ENCODE measurements around the gene UQCRHL. TPM values are rescaled to one million over a fixed set of nuclear protein-coding genes. Genes with fewer than 3 reads are reported as not detected.
A peak's percentile ranks its signal among the peaks of the same experiment; 100 is the strongest.

Gene UQCRHL
- total and polyA plus RNA-seq, 10 of the 15 experiments (the other 5 are each of a cell fraction or from before 2014, with no cell fraction given) = 1.4 to 17.3 (median 5.7) TPM

DNA sequence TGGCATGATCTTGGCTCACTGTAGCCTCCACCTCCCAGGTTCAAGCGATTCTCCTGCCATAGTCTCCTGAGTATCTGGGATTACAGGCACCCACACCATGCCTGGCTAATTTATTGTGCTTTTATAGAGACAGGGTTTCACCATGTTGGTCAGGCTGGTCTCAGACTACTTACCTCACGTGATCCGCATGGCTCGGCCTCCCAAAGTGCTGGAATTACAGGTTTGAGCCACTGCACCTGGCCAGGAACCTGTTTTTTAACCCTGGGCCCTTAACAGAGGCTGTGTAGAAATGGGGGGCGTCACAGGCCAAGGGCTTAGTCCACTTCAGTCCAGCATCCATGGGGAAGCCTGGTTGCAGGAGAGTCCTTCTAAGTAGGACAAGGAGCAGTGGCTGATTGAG, 39.5 kb downstream of the UQCRHL start:
- ChIA-PET POLR2A (no interaction called here), CTCF (interaction anchor here (0.7 kb wide), 1 partner anchor 549 kb away, joined by 6 read pairs; no protein-coding TSS in a partner anchor), RAD21 (ENCODE audit: unreplicated experiment) (no interaction called here), SMC1A (ENCODE audit: uncharacterized antibody, unreplicated experiment) (interaction anchor here (1.3 kb wide), 1 partner anchor 16 kb away, joined by 3 read pairs; no protein-coding TSS in a partner anchor)
- BruUV-seq (replicated peaks) = no TSS peak
- no peaks in the 10 kb centered on the region; a peak in 1 of 4 replicates for H3K27me3 ChIP-seq (replicated peaks in 1 of 2; ENCODE audit: control insufficient read depth in 2 of 2, insufficient read depth in 2 of 2, low read length in 1 of 2)
- H3K27ac ChIP-seq (ENCODE audit: control insufficient read depth, insufficient read depth) = no peak overlapping the region
- no peaks in the 10 kb centered on the region for H4K20me1 ChIP-seq (ENCODE audit: control insufficient read depth, insufficient read depth)
- no peak for TF ChIP-seq EGR1 (IDR thresholded peaks at IDR 0.05; ENCODE audit: borderline replicate concordance in 1 of 2, low read depth in 2 of 2, low read length in 2 of 2)
- TF ChIP-seq BHLHE40 (IDR thresholded peaks at IDR 0.05; ENCODE audit: borderline replicate concordance in 1 of 2, low read depth in 2 of 2, low read length in 1 of 2) = peak in 1 of 2 experiments; percentile 7; a peak in 1 of 4 replicates
- DNase-seq (ENCODE audit: low read depth, low spot score) (no peak), FAIRE-seq (no peak), ATAC-seq (no peak)
- H3K4me1 ChIP-seq (ENCODE audit: control insufficient read depth, insufficient read depth, low read length) = no peaks in the 10 kb centered on the region
- no peak overlapping the region for H3K9ac ChIP-seq (ENCODE audit: control insufficient read depth, insufficient read depth, low read length)
- in situ Hi-C loops (cut with MboI) = no loop called here
- H2AFZ ChIP-seq (ENCODE audit: control insufficient read depth, low read depth, low read length) = no peak overlapping the region
- H3K36me3 ChIP-seq (ENCODE audit: control insufficient read depth in 2 of 2, insufficient read depth in 2 of 2, low read length in 1 of 2) = no peaks in the 10 kb centered on the region
- no peak overlapping the region for H3K4me3 ChIP-seq
- 22% methylated on average over 5 of the region's 5 CpGs for WGBS (ENCODE audit: insufficient coverage, insufficient replicate concordance, low lambda C conversion rate, missing lambda C conversion rate)
- H3K9me3 ChIP-seq (replicated peaks; ENCODE audit: control insufficient read depth, insufficient read depth, low read length) = no peaks in the 10 kb centered on the region
- no peaks in the 10 kb centered on the region for H3K79me2 ChIP-seq (ENCODE audit: control insufficient read depth, insufficient read depth, low read length)
- intact Hi-C loops (cut with micrococcal nuclease; ENCODE audit: unreplicated experiment) = no loop called here
- H3K4me2 ChIP-seq (ENCODE audit: control insufficient read depth, insufficient read depth) = no peak overlapping the region

DNA sequence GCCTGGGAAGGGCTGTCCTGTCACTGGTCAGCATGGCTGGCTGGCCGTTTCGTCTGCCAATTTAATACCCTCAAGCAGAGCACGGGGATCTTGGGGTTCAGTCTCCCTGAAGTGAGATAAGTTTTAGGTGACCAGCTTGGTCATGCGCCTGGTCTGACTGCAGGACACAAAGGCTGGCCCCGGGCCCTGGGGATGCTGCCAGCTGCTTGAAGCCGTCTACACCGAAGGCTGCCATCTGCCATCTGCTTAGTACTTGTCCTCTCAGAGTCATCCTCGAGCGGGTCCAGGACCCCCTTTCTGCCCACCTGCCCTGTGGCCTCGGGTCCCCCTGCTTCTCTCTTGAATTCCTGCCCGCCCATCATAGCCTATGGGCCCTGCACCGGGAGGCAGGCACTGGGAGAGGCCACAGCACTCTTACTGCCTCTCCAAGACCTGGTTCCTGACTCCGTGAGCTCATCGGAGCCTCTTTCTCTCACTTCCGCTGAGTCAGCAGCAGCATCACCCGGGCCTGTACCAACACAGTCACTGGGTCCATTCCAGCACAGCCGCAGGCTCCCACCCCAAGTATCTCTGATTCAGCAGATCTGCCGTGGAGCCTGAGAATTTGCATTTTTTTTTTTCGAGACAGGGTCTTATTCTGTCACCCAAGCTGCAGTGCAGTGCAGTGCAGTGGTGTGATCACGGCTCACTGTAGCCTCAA, 41.8 kb downstream of the UQCRHL start:
- Histone ChIP-seq H3K36me3 (ENCODE audit: control insufficient read depth in 2 of 2, insufficient read depth in 2 of 2, low read length in 1 of 2) (no peaks in the 10 kb centered on the region), H3K9ac (ENCODE audit: control insufficient read depth, insufficient read depth, low read length) (no peak overlapping the region), H3K27ac (ENCODE audit: control insufficient read depth, insufficient read depth) (no peak overlapping the region), H3K27me3 (replicated peaks in 1 of 2; ENCODE audit: control insufficient read depth in 2 of 2, insufficient read depth in 2 of 2, low read length in 1 of 2) (no peaks in the 10 kb centered on the region; a peak in 2 of 4 replicates), H2AFZ (ENCODE audit: control insufficient read depth, low read depth, low read length) (no peak overlapping the region), H3K79me2 (ENCODE audit: control insufficient read depth, insufficient read depth, low read length) (no peaks in the 10 kb centered on the region), H4K20me1 (ENCODE audit: control insufficient read depth, insufficient read depth) (no peaks in the 10 kb centered on the region), H3K4me3 (no peak overlapping the region), H3K4me2 (ENCODE audit: control insufficient read depth, insufficient read depth) (no peak overlapping the region), H3K4me1 (ENCODE audit: control insufficient read depth, insufficient read depth, low read length) (no peaks in the 10 kb centered on the region), H3K9me3 (replicated peaks; ENCODE audit: control insufficient read depth, insufficient read depth, low read length) (no peaks in the 10 kb centered on the region)
- ChIA-PET CTCF (no interaction called here), SMC1A (ENCODE audit: uncharacterized antibody, unreplicated experiment) (no interaction called here), RAD21 (ENCODE audit: unreplicated experiment) (interaction anchor here (1.0 kb wide), 1 partner anchor 22 kb away, joined by 4 read pairs; no protein-coding TSS in a partner anchor), POLR2A (interaction anchor here (0.6 kb wide), 1 partner anchor 151 kb away, joined by 5 read pairs; no protein-coding TSS in a partner anchor)
- BruUV-seq (replicated peaks) = no TSS peak
- FAIRE-seq (no peak), ATAC-seq (no peak; the same call in none of the 3 replicates), DNase-seq (ENCODE audit: low read depth, low spot score) (no peak)
- intact Hi-C loops (cut with micrococcal nuclease; ENCODE audit: unreplicated experiment) (no loop called here), in situ Hi-C loops (cut with MboI) (no loop called here)
- WGBS (ENCODE audit: insufficient coverage, insufficient replicate concordance, low lambda C conversion rate, missing lambda C conversion rate) = 14% methylated on average over 20 of the region's 20 CpGs
- TF ChIP-seq SUPT20H (IDR thresholded peaks at IDR 0.05; ENCODE audit: borderline replicate concordance, control insufficient read depth, low read depth, low read length) (no peak), HCFC1 (IDR thresholded peaks at IDR 0.05; ENCODE audit: low read length) (no peak), SIN3A (IDR thresholded peaks at IDR 0.05; ENCODE audit: low read depth, low read length) (no peak), EED (IDR thresholded peaks at IDR 0.05; ENCODE audit: low read depth) (no peak), ZNF274 (IDR thresholded peaks at IDR 0.05; ENCODE audit: insufficient read depth, insufficient read length) (no peak), FOS (IDR thresholded peaks at IDR 0.05; ENCODE audit: borderline replicate concordance, extremely low read depth, insufficient read length) (no peak), CEBPB (IDR thresholded peaks at IDR 0.05; ENCODE audit: borderline replicate concordance in 1 of 2, low read depth in 2 of 2, low read length in 2 of 2) (no peak), ESRRA (IDR thresholded peaks at IDR 0.05; ENCODE audit: low read length) (no peak), MTA3 (IDR thresholded peaks at IDR 0.05; ENCODE audit: borderline replicate concordance, low read length) (no peak)
- TF ChIP-seq, protein P1, sequence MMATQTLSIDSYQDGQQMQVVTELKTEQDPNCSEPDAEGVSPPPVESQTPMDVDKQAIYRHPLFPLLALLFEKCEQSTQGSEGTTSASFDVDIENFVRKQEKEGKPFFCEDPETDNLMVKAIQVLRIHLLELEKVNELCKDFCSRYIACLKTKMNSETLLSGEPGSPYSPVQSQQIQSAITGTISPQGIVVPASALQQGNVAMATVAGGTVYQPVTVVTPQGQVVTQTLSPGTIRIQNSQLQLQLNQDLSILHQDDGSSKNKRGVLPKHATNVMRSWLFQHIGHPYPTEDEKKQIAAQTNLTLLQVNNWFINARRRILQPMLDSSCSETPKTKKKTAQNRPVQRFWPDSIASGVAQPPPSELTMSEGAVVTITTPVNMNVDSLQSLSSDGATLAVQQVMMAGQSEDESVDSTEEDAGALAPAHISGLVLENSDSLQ (IDR thresholded peaks at IDR 0.05) = no peak
- TF ChIP-seq, protein P2, sequence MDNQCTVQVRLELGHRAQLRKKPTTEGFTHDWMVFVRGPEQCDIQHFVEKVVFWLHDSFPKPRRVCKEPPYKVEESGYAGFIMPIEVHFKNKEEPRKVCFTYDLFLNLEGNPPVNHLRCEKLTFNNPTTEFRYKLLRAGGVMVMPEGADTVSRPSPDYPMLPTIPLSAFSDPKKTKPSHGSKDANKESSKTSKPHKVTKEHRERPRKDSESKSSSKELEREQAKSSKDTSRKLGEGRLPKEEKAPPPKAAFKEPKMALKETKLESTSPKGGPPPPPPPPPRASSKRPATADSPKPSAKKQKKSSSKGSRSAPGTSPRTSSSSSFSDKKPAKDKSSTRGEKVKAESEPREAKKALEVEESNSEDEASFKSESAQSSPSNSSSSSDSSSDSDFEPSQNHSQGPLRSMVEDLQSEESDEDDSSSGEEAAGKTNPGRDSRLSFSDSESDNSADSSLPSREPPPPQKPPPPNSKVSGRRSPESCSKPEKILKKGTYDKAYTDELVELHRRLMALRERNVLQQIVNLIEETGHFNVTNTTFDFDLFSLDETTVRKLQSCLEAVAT (IDR thresholded peaks at IDR 0.05) = no peak
